Measurements from ENCODE around the gene UBE2L5.

DNA sequence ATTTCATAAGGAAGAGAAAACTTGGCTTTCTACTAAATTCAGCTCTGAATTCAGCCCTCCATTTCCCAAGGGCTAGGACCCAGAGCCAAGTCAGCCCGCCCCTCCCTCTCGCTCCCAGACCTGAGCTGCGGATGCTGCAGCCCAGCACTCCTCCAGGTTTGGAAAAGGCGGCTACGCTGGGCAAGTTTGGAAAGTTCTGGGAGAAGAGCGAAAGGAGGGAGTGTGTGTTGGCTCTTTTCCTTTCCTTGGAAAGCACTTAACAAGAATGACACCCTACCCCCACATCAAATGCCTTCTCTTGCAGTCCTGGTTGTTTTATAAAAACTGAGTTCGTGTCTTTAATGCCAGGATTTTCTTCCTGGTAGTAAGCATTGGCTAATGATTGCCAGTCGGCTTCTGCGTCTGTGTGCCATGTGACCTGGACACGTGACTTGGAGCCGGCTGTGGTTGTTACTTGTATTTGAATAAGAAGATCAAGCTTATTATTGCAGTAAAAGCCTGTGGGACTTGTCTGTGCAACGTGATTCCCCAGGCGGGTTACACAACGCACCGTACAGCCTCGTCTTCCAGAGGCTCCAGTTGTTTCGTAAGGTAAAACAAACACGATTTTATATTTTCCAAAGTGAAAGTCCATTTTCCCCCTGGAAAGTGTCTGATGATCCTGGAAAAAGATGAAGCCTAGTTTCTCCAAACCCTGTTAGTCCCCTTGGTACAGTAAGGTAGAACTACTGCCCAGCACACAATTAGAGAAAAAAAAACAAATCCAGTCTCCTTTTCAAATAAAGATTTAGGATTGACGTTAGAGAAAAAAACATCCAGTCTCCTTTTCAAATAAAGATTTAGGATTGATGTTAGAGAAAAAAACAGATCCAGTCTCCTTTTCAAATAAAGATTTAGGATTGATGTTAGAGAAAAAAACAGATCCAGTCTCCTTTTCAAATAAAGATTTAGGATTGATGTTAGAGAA lies 26.8 kb upstream of the UBE2L5 start:
- TF ChIP-seq, protein P1, sequence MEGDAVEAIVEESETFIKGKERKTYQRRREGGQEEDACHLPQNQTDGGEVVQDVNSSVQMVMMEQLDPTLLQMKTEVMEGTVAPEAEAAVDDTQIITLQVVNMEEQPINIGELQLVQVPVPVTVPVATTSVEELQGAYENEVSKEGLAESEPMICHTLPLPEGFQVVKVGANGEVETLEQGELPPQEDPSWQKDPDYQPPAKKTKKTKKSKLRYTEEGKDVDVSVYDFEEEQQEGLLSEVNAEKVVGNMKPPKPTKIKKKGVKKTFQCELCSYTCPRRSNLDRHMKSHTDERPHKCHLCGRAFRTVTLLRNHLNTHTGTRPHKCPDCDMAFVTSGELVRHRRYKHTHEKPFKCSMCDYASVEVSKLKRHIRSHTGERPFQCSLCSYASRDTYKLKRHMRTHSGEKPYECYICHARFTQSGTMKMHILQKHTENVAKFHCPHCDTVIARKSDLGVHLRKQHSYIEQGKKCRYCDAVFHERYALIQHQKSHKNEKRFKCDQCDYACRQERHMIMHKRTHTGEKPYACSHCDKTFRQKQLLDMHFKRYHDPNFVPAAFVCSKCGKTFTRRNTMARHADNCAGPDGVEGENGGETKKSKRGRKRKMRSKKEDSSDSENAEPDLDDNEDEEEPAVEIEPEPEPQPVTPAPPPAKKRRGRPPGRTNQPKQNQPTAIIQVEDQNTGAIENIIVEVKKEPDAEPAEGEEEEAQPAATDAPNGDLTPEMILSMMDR (IDR thresholded peaks at IDR 0.05): no peak
- no peak for TF ChIP-seq POLR2A (IDR thresholded peaks at IDR 0.05)

All from testis (tissue), 2 donors.